Measurements from ENCODE around the gene SLC16A10. TPM values are rescaled to one million over a fixed set of nuclear protein-coding genes. Genes with fewer than 3 reads are reported as not detected.

Gene SLC16A10
- total RNA-seq, 4 donors from 2014 or later: 1.5 to 8.9 (median 4.2) TPM

GRCh38 chr6:111220383-111221031, 133.2 kb downstream of the SLC16A10 start:
- TF ChIP-seq, protein P1, sequence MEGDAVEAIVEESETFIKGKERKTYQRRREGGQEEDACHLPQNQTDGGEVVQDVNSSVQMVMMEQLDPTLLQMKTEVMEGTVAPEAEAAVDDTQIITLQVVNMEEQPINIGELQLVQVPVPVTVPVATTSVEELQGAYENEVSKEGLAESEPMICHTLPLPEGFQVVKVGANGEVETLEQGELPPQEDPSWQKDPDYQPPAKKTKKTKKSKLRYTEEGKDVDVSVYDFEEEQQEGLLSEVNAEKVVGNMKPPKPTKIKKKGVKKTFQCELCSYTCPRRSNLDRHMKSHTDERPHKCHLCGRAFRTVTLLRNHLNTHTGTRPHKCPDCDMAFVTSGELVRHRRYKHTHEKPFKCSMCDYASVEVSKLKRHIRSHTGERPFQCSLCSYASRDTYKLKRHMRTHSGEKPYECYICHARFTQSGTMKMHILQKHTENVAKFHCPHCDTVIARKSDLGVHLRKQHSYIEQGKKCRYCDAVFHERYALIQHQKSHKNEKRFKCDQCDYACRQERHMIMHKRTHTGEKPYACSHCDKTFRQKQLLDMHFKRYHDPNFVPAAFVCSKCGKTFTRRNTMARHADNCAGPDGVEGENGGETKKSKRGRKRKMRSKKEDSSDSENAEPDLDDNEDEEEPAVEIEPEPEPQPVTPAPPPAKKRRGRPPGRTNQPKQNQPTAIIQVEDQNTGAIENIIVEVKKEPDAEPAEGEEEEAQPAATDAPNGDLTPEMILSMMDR (IDR thresholded peaks at IDR 0.05): no peak
- TF ChIP-seq POLR2AphosphoS5 (IDR thresholded peaks at IDR 0.05): no peak
- TF ChIP-seq EP300 (IDR thresholded peaks at IDR 0.05; ENCODE audit: low read depth): no peak
- no peak for TF ChIP-seq POLR2A (IDR thresholded peaks at IDR 0.05)
- intact Hi-C loops (cut with DNase I; ENCODE audit: low total_unique reads) (no loop called here), in situ Hi-C loops (cut with MboI; ENCODE audit: low pct_ligation_motif_present in 1 of 4, low pct_unique_long_range_greater_than_20kb in 1 of 4, low sequenced_read_pairs in 3 of 4) (loop anchor here in 2 of 4 donors (25.0 kb wide), 3 partner anchors 158 to 708 kb away; no protein-coding TSS in a partner anchor)
- 25 to 51% methylated on average over 1 of the region's 1 CpG for WGBS, 2 donors (ENCODE audit: low coverage in 1 of 2)
- Histone ChIP-seq H3K36me3 (no peaks in the 10 kb centered on the region), H3K4me3 (no peak overlapping the region), H3K27me3 (no peaks in the 10 kb centered on the region), H3K27ac (no peak overlapping the region), H3K4me1 (no peaks in the 10 kb centered on the region), H3K9me3 (no peaks in the 10 kb centered on the region)
- no peak for DNase-seq

- Histone ChIP-seq H3K27me3 (no peaks in the 10 kb centered on the region), H3K4me3 (no peak overlapping the region), H3K27ac (no peak overlapping the region), H3K36me3 (no peaks in the 10 kb centered on the region), H3K9me3 (no peaks in the 10 kb centered on the region), H3K4me1 (no peaks in the 10 kb centered on the region)
- intact Hi-C loops (cut with DNase I; ENCODE audit: low total_unique reads) (no loop called here), in situ Hi-C loops (cut with MboI; ENCODE audit: low pct_ligation_motif_present in 1 of 4, low pct_unique_long_range_greater_than_20kb in 1 of 4, low sequenced_read_pairs in 3 of 4) (loop anchor here in 2 of 4 donors (25.0 kb wide), 3 partner anchors 160 to 710 kb away; no protein-coding TSS in a partner anchor)
- WGBS, 2 donors (ENCODE audit: low coverage in 1 of 2): 79 to 83% methylated on average over 3 to 4 of the region's 4 CpGs
- no peak for DNase-seq
- TF ChIP-seq, protein P1 (IDR thresholded peaks at IDR 0.05): no peak
- TF ChIP-seq EP300 (IDR thresholded peaks at IDR 0.05; ENCODE audit: low read depth): no peak
- TF ChIP-seq POLR2AphosphoS5 (IDR thresholded peaks at IDR 0.05): no peak
- TF ChIP-seq POLR2A (IDR thresholded peaks at IDR 0.05): no peak
Observed at GRCh38 chr6:111221804-111222203, 134.5 kb downstream of the SLC16A10 start.

- Histone ChIP-seq H3K4me1 (no peaks in the 10 kb centered on the region), H3K27me3 (no peaks in the 10 kb centered on the region), H3K4me3 (no peak overlapping the region), H3K9me3 (no peaks in the 10 kb centered on the region), H3K36me3 (no peaks in the 10 kb centered on the region), H3K27ac (no peak overlapping the region)
- no peak for DNase-seq
- no peak for TF ChIP-seq POLR2AphosphoS5 (IDR thresholded peaks at IDR 0.05)
- no peak for TF ChIP-seq POLR2A (IDR thresholded peaks at IDR 0.05)
- no peak for TF ChIP-seq EP300 (IDR thresholded peaks at IDR 0.05; ENCODE audit: low read depth)
- 0 to 33% methylated on average over 1 of the region's 1 CpG for WGBS, 2 donors (ENCODE audit: low coverage in 1 of 2)
- in situ Hi-C loops (cut with MboI; ENCODE audit: low pct_ligation_motif_present in 1 of 4, low pct_unique_long_range_greater_than_20kb in 1 of 4, low sequenced_read_pairs in 3 of 4) (loop anchor here in 2 of 4 donors (25.0 kb wide), 3 partner anchors 160 to 710 kb away; no protein-coding TSS in a partner anchor), intact Hi-C loops (cut with DNase I; ENCODE audit: low total_unique reads) (no loop called here)
Observed at GRCh38 chr6:111222341-111222740, 135.0 kb downstream of the SLC16A10 start.

GRCh38 chr6:111228094-111228493, 140.8 kb downstream of the SLC16A10 start:
- no peak for TF ChIP-seq POLR2AphosphoS5 (IDR thresholded peaks at IDR 0.05)
- TF ChIP-seq POLR2A (IDR thresholded peaks at IDR 0.05): no peak
- TF ChIP-seq EP300 (IDR thresholded peaks at IDR 0.05; ENCODE audit: low read depth): no peak
- TF ChIP-seq, protein P1 (IDR thresholded peaks at IDR 0.05): no peak
- H3K4me1 ChIP-seq: no peaks in the 10 kb centered on the region
- intact Hi-C loops (cut with DNase I; ENCODE audit: low total_unique reads) (no loop called here), in situ Hi-C loops (cut with MboI; ENCODE audit: low pct_ligation_motif_present in 1 of 4, low pct_unique_long_range_greater_than_20kb in 1 of 4, low sequenced_read_pairs in 3 of 4) (no loop called here)
- no peaks in the 10 kb centered on the region for H3K9me3 ChIP-seq
- 84 to 95% methylated on average over 2 of the region's 2 CpGs for WGBS, 2 donors (ENCODE audit: low coverage in 1 of 2)
- no peaks in the 10 kb centered on the region for H3K36me3 ChIP-seq
- no peak overlapping the region for H3K27ac ChIP-seq
- no peaks in the 10 kb centered on the region for H3K27me3 ChIP-seq
- no peak overlapping the region for H3K4me3 ChIP-seq
- no peak for DNase-seq
